Body of pancreas (tissue), 4 donors: ENCODE measurements around the gene CD81. TPM values are rescaled to one million over a fixed set of nuclear protein-coding genes. Genes with fewer than 3 reads are reported as not detected.
A peak's percentile ranks its signal among the peaks of the same experiment; 100 is the strongest.

ENCODE experiments used
- ATAC-seq: fragments of 150-250 bp; one replicate; pipeline ENCODE4 v1.9.1; 2016
- DNase-seq, 4 donors: peaks; one replicate each; pipeline ENCODE4 v3.0.0-alpha.2; 2019
- H3K27ac ChIP-seq, 4 donors: fragments of 200-600 bp; sonication (generic); 1 replicate in 3 of 4; 2 replicates in 1 of 4; pipeline versions ENCODE4 v1.5.1 to v1.6.1; 2016 to 2019; ENCODE audit warnings: mild to moderate bottlenecking in 1 of 4, mixed read lengths in 1 of 4, moderate library complexity in 1 of 4
- H3K27me3 ChIP-seq, 2 donors: fragments of 200-600 bp; sonication (generic); one replicate each; pipeline ENCODE4 v1.6.0; 2016; ENCODE audit warnings: mild to moderate bottlenecking in 1 of 2
- H3K36me3 ChIP-seq, 2 donors: fragments of 200-600 bp; sonication (generic); replicated peaks in 1 of 2; 2 replicates each; pipeline ENCODE4 v1.5.1; 2016; ENCODE audit warnings: low read depth in 2 of 2; ENCODE audit not compliant: insufficient read depth in 1 of 2
- H3K4me1 ChIP-seq: fragments of 200-600 bp; sonication (generic); one replicate; pipeline ENCODE4 v1.6.0; 2016
- H3K4me3 ChIP-seq, 2 donors: fragments of 200-600 bp; sonication (generic); 1 replicate in 1 of 2; 2 replicates in 1 of 2; pipeline ENCODE4 v1.5.1; 2016 to 2019
- H3K9me3 ChIP-seq, 3 donors: fragments of 200-600 bp; sonication (generic); 1 replicate in 2 of 3; 2 replicates in 1 of 3; pipeline ENCODE4 v1.5.1; 2016
- CTCF ChIP-seq, 7 experiments: fragments of 450-650 bp in 4 of 7; fragments of 200-600 bp in 3 of 7; sonication (generic) in 3 of 7; IDR thresholded peaks; one replicate each; pipeline ENCODE4 v1.5.1; 2016 to 2019; ENCODE audit warnings: antibody characterized with exemption in 7 of 7
- POLR2A ChIP-seq, 3 donors: fragments of 450-650 bp; IDR thresholded peaks; one replicate each; pipeline ENCODE4 v1.6.1; 2016; ENCODE audit warnings: antibody characterized with exemption in 3 of 3, mild to moderate bottlenecking in 2 of 3
- WGBS, 2 donors: methylation state at CpG; one replicate each; pipeline ENCODE4 v1.1.5; 2017; 5-methylcytosine and 5-hydroxymethylcytosine counted together
- intact Hi-C: fragments of 100-400 bp; cut with DNase I; formaldehyde crosslinking; loops from one replicate; pipeline ENCODE4 v1.15.1; 2023
- total RNA-seq, 2 donors: library from RNA; depleted of rRNA; stranded (reverse); fragments of >200 nt; gene quantifications; one replicate each; pipeline ENCODE4 v1.1.0, GENCODE V29; 2016

Gene CD81
- total RNA-seq, 2 donors from 2014 or later, result 217 to 332 TPM

GRCh38 chr11:2385156-2386151 lies 8.3 kb downstream of the CD81 start:
- H3K27ac ChIP-seq, result peak overlapping the region in 2 of 4 donors; percentile 41 to 44
- H3K36me3 ChIP-seq, result no peaks in the 10 kb centered on the region
- peaks cover 92% of the 10 kb centered on the region for H3K4me1 ChIP-seq
- no peak for DNase-seq
- intact Hi-C loops, result no loop called here
- H3K9me3 ChIP-seq, result no peaks in the 10 kb centered on the region
- no peak for TF ChIP-seq CTCF (IDR thresholded peaks at IDR 0.05)
- TF ChIP-seq POLR2A (IDR thresholded peaks at IDR 0.05), result no peak
- no peaks in the 10 kb centered on the region for H3K27me3 ChIP-seq
- WGBS, 2 donors, result 76 to 79% methylated on average over 35 to 37 of the region's 48 CpGs
- H3K4me3 ChIP-seq, result no peak overlapping the region
- no peak for ATAC-seq

GRCh38 chr11:2386591-2386990 lies 9.5 kb downstream of the CD81 start:
- ATAC-seq (no peak), DNase-seq (no peak)
- Histone ChIP-seq H3K36me3 (no peaks in the 10 kb centered on the region), H3K27ac (peak overlapping the region in 2 of 4 donors; percentile 34 to 43), H3K4me1 (peaks cover 82% of the 10 kb centered on the region), H3K4me3 (no peak overlapping the region), H3K9me3 (no peaks in the 10 kb centered on the region), H3K27me3 (no peaks in the 10 kb centered on the region)
- TF ChIP-seq CTCF (IDR thresholded peaks at IDR 0.05), result no peak
- no peak for TF ChIP-seq POLR2A (IDR thresholded peaks at IDR 0.05)
- 55 to 69% methylated on average over 5 to 9 of the region's 9 CpGs for WGBS, 2 donors
- intact Hi-C loops, result no loop called here

GRCh38 chr11:2387266-2387987 lies 10.3 kb downstream of the CD81 start:
- Histone ChIP-seq H3K9me3 (no peaks in the 10 kb centered on the region), H3K27me3 (no peaks in the 10 kb centered on the region), H3K27ac (peak overlapping the region in 2 of 4 donors; percentile 34 to 43), H3K36me3 (no peaks in the 10 kb centered on the region), H3K4me1 (peaks cover 73% of the 10 kb centered on the region), H3K4me3 (no peak overlapping the region)
- TF ChIP-seq CTCF (IDR thresholded peaks at IDR 0.05), result no peak
- TF ChIP-seq POLR2A (IDR thresholded peaks at IDR 0.05), result no peak
- WGBS, 2 donors, result 64 to 76% methylated on average over 6 to 14 of the region's 14 CpGs
- intact Hi-C loops, result no loop called here
- DNase-seq (no peak), ATAC-seq (no peak)

- no peaks in the 10 kb centered on the region for H3K9me3 ChIP-seq
- H3K27ac ChIP-seq, result peak overlapping the region in 2 of 4 donors; percentile 34 to 48
- peaks cover 0 to under 1% of the 10 kb centered on the region in 2 donors for H3K36me3 ChIP-seq
- H3K4me3 ChIP-seq, result no peak overlapping the region
- WGBS, 2 donors, result 74 to 81% methylated on average over 5 to 14 of the region's 15 CpGs
- intact Hi-C loops, result no loop called here
- DNase-seq, result no peak
- no peaks in the 10 kb centered on the region for H3K27me3 ChIP-seq
- H3K4me1 ChIP-seq, result peaks cover 61% of the 10 kb centered on the region
- TF ChIP-seq CTCF (IDR thresholded peaks at IDR 0.05), result no peak
- no peak for TF ChIP-seq POLR2A (IDR thresholded peaks at IDR 0.05)
- ATAC-seq, result no peak
These were observed 11.6 kb downstream of the CD81 start for GRCh38 chr11:2388431-2389376.
